Epithelial cell of esophagus (primary cell): Measurements from ENCODE around the gene THADA.
A peak's percentile ranks its signal among the peaks of the same experiment; 100 is the strongest.

Source experiments
- DNase-seq: peaks from one replicate; pipeline ENCODE4 v3.0.0; 2010; ENCODE audit warnings: low read depth
- H3K4me3 ChIP-seq: 2 replicates; pipeline ENCODE4 v1.5.1; 2011; ENCODE audit warnings: mild to moderate bottlenecking, low read length, control low read depth
- CTCF ChIP-seq: IDR thresholded peaks from 2 replicates; pipeline ENCODE4 v1.5.1; 2011; ENCODE audit warnings: low read depth, mild to moderate bottlenecking, low read length, control low read depth, inconsistent platforms; ENCODE audit not compliant: insufficient read depth; ENCODE audit errors: missing control alignments

THADA gene

GRCh38 chr2:43460174-43460546 is 135.7 kb downstream of the THADA start:
- TF ChIP-seq CTCF = no peak
- no peak overlapping the region for H3K4me3 ChIP-seq
- no peak for DNase-seq

- no peak for TF ChIP-seq CTCF
Measured at GRCh38 chr2:43459446-43460173, 136.2 kb downstream of the THADA start.

GRCh38 chr2:43458014-43458628 is 137.7 kb downstream of the THADA start:
- peak; percentile 78 for DNase-seq
- no peak for TF ChIP-seq CTCF
- H3K4me3 ChIP-seq = no peak overlapping the region

More at GRCh38 chr2:43459446-43460173, 136.2 kb downstream of the THADA start:
- DNase-seq = peak; percentile 82
- no peak overlapping the region for H3K4me3 ChIP-seq

- DNase-seq = no peak
- H3K4me3 ChIP-seq = no peak overlapping the region
- TF ChIP-seq CTCF = no peak
Measured at GRCh38 chr2:43455731-43456642, 139.9 kb downstream of the THADA start.

GRCh38 chr2:43455296-43455695 is 140.5 kb downstream of the THADA start:
- no peak for DNase-seq
- H3K4me3 ChIP-seq = no peak overlapping the region
- no peak for TF ChIP-seq CTCF

- H3K4me3 ChIP-seq = no peak overlapping the region
- DNase-seq = no peak
- TF ChIP-seq CTCF = no peak
Measured at GRCh38 chr2:43454791-43455190, 141.0 kb downstream of the THADA start.
